OCI-LY1 (cell line): ENCODE data around the gene STPG4.

Source experiments
- H2AFZ ChIP-seq: fragments of 200-600 bp; sonication (generic), shearing (Covaris generic); 2 replicates; pipeline ENCODE4 v1.6.0; 2014; ENCODE audit warnings: antibody characterized with exemption, mild to moderate bottlenecking, low read length
- H3F3A ChIP-seq: fragments of 200-600 bp; sonication (generic), shearing (Covaris generic); 2 replicates; pipeline ENCODE4 v1.6.0; 2014; ENCODE audit warnings: mild to moderate bottlenecking, antibody characterized with exemption, low read length, moderate library complexity; ENCODE audit not compliant: insufficient read depth
- H3K27ac ChIP-seq: fragments of 200-600 bp; sonication (generic); 2 replicates; pipeline ENCODE4 v1.5.1; 2014; ENCODE audit warnings: low read length, mixed run types, mild to moderate bottlenecking, low read depth; ENCODE audit not compliant: poor library complexity, severe bottlenecking
- H3K27me3 ChIP-seq: fragments of 200-600 bp; sonication (generic); 2 replicates; pipeline ENCODE4 v1.6.0; 2014; ENCODE audit warnings: antibody characterized with exemption, mild to moderate bottlenecking, low read length, moderate library complexity; ENCODE audit not compliant: insufficient read depth
- H3K36me3 ChIP-seq: fragments of 200-600 bp; sonication (generic); 2 replicates; pipeline ENCODE4 v1.6.1; 2014; ENCODE audit warnings: mild to moderate bottlenecking, antibody characterized with exemption, low read length, moderate library complexity, mixed read lengths; ENCODE audit not compliant: insufficient read depth
- H3K4me1 ChIP-seq: fragments of 200-600 bp; sonication (generic); 2 replicates; pipeline ENCODE4 v1.5.1; 2014; ENCODE audit warnings: mild to moderate bottlenecking, low read length, moderate library complexity; ENCODE audit not compliant: insufficient read depth, severe bottlenecking
- H3K4me2 ChIP-seq: fragments of 200-600 bp; sonication (generic), shearing (Covaris generic); 2 replicates; pipeline ENCODE4 v1.6.1; 2014; ENCODE audit warnings: low read length
- H3K4me3 ChIP-seq: fragments of 200-600 bp; sonication (generic); 2 replicates; pipeline ENCODE4 v1.5.1; 2014; ENCODE audit warnings: low read length, low read depth, mild to moderate bottlenecking, mixed read lengths; ENCODE audit not compliant: poor library complexity, severe bottlenecking
- H3K79me2 ChIP-seq: fragments of 200-600 bp; shearing (Covaris generic); 2 replicates; pipeline ENCODE4 v1.6.1; 2016; ENCODE audit warnings: mixed run types, low read length, mixed read lengths; ENCODE audit not compliant: insufficient read depth
- H3K9ac ChIP-seq: fragments of 200-600 bp; sonication (generic), shearing (Covaris generic); 2 replicates; pipeline ENCODE4 v1.6.1; 2014; ENCODE audit warnings: mild to moderate bottlenecking, low read length, mixed read lengths
- H3K9me2 ChIP-seq: fragments of 200-600 bp; sonication (generic), shearing (Covaris generic); 2 replicates; pipeline ENCODE4 v1.6.1; 2014; ENCODE audit warnings: low read depth, mild to moderate bottlenecking, low read length, mixed read lengths
- H3K9me3 ChIP-seq: fragments of 200-600 bp; shearing (Covaris generic); 2 replicates; pipeline ENCODE4 v1.6.1; 2014; ENCODE audit warnings: low read length, mixed read lengths
- H4K20me1 ChIP-seq: fragments of 200-600 bp; sonication (generic), shearing (Covaris generic); 2 replicates; pipeline ENCODE4 v1.6.0; 2016; ENCODE audit warnings: mild to moderate bottlenecking, low read length; ENCODE audit not compliant: insufficient read depth
- CTCF ChIP-seq: fragments of 200-600 bp; sonication (generic), shearing (Covaris generic); IDR thresholded peaks from 2 replicates; pipeline ENCODE4 v1.5.1; 2017; ENCODE audit warnings: mild to moderate bottlenecking, antibody characterized with exemption, low read length, moderate library complexity, mixed read lengths
- EZH2 ChIP-seq: fragments of 200-600 bp; sonication (generic), shearing (Covaris generic); IDR thresholded peaks from 2 replicates; pipeline ENCODE4 v1.8.0; 2017; ENCODE audit warnings: borderline replicate concordance, mixed run types, mild to moderate bottlenecking, antibody characterized with exemption, low read length, moderate library complexity, mixed read lengths

STPG4 gene

GRCh38 chr2:47150175-47150574, 4.9 kb downstream of the STPG4 start:
- H2AFZ ChIP-seq, result no peak overlapping the region
- no peaks in the 10 kb centered on the region for H3K79me2 ChIP-seq
- H3K27me3 ChIP-seq, result no peaks in the 10 kb centered on the region
- H3K9ac ChIP-seq, result no peak overlapping the region
- H3K4me3 ChIP-seq, result no peak overlapping the region
- H3K9me2 ChIP-seq, result no peaks in the 10 kb centered on the region
- H4K20me1 ChIP-seq, result no peaks in the 10 kb centered on the region
- H3K4me1 ChIP-seq, result no peaks in the 10 kb centered on the region
- no peaks in the 10 kb centered on the region for H3K9me3 ChIP-seq
- H3F3A ChIP-seq, result no peaks in the 10 kb centered on the region
- peaks cover 17% of the 10 kb centered on the region for H3K36me3 ChIP-seq
- no peak overlapping the region for H3K4me2 ChIP-seq
- no peak overlapping the region for H3K27ac ChIP-seq
- TF ChIP-seq EZH2, result no peak

GRCh38 chr2:47147021-47147420, 8.1 kb downstream of the STPG4 start:
- no peaks in the 10 kb centered on the region for H3F3A ChIP-seq
- no peaks in the 10 kb centered on the region for H3K79me2 ChIP-seq
- no peak overlapping the region for H3K27ac ChIP-seq
- no peak overlapping the region for H3K4me2 ChIP-seq
- H3K36me3 ChIP-seq, result peaks cover 23% of the 10 kb centered on the region
- no peak overlapping the region for H2AFZ ChIP-seq
- H3K9ac ChIP-seq, result no peak overlapping the region
- no peaks in the 10 kb centered on the region for H3K27me3 ChIP-seq
- no peaks in the 10 kb centered on the region for H3K9me3 ChIP-seq
- no peak overlapping the region for H3K4me3 ChIP-seq
- H4K20me1 ChIP-seq, result no peaks in the 10 kb centered on the region
- no peaks in the 10 kb centered on the region for H3K4me1 ChIP-seq
- no peaks in the 10 kb centered on the region for H3K9me2 ChIP-seq
- no peak for TF ChIP-seq EZH2
- TF ChIP-seq CTCF, result no peak

- Histone ChIP-seq H4K20me1 (no peaks in the 10 kb centered on the region), H3K9me3 (no peaks in the 10 kb centered on the region), H3K4me2 (no peak overlapping the region), H3K79me2 (no peaks in the 10 kb centered on the region), H2AFZ (no peak overlapping the region), H3K9ac (no peak overlapping the region), H3K4me3 (no peak overlapping the region), H3K27me3 (no peaks in the 10 kb centered on the region), H3F3A (no peaks in the 10 kb centered on the region), H3K9me2 (no peaks in the 10 kb centered on the region), H3K27ac (no peak overlapping the region), H3K4me1 (no peaks in the 10 kb centered on the region), H3K36me3 (peaks cover 27% of the 10 kb centered on the region)
- TF ChIP-seq CTCF, result no peak
- TF ChIP-seq EZH2, result no peak
These were observed 9.6 kb downstream of the STPG4 start for GRCh38 chr2:47145466-47145865.

- Histone ChIP-seq H3K4me2 (no peak overlapping the region), H3K36me3 (peaks cover 14% of the 10 kb centered on the region), H3K9me2 (no peaks in the 10 kb centered on the region), H2AFZ (no peak overlapping the region), H4K20me1 (no peaks in the 10 kb centered on the region), H3K4me3 (no peak overlapping the region), H3K4me1 (no peaks in the 10 kb centered on the region), H3K9ac (no peak overlapping the region), H3K27ac (no peak overlapping the region), H3K79me2 (no peaks in the 10 kb centered on the region), H3F3A (no peaks in the 10 kb centered on the region), H3K9me3 (no peaks in the 10 kb centered on the region), H3K27me3 (no peaks in the 10 kb centered on the region)
- TF ChIP-seq CTCF, result no peak
- no peak for TF ChIP-seq EZH2
These were observed 13.6 kb downstream of the STPG4 start for GRCh38 chr2:47141520-47141919.
